Measurements from ENCODE around the gene SLC22A12.

DNA sequence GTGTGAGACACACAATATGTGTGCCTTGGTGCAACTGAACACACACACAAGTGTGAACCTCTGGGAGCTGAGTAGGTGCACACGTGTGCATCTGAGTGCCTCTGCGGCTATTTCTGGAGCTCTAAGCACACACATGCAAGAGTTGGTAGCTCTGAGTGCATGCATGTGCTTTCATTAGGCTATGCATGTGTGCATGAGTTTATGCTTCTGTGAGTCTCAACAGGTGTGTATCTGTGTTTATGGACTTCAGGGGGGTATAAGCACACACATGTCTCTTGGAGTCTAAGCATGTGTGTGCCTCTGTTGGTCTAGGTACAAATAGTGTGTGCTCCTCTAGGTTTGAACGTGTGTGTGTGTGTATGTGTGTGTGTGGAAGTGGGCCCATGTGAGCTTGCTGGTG, 25.8 kb downstream of the SLC22A12 start:
- TF ChIP-seq, protein P1, sequence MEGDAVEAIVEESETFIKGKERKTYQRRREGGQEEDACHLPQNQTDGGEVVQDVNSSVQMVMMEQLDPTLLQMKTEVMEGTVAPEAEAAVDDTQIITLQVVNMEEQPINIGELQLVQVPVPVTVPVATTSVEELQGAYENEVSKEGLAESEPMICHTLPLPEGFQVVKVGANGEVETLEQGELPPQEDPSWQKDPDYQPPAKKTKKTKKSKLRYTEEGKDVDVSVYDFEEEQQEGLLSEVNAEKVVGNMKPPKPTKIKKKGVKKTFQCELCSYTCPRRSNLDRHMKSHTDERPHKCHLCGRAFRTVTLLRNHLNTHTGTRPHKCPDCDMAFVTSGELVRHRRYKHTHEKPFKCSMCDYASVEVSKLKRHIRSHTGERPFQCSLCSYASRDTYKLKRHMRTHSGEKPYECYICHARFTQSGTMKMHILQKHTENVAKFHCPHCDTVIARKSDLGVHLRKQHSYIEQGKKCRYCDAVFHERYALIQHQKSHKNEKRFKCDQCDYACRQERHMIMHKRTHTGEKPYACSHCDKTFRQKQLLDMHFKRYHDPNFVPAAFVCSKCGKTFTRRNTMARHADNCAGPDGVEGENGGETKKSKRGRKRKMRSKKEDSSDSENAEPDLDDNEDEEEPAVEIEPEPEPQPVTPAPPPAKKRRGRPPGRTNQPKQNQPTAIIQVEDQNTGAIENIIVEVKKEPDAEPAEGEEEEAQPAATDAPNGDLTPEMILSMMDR (IDR thresholded peaks at IDR 0.05; ENCODE audit: low read length): no peak
- TF ChIP-seq EZH2 (optimal IDR thresholded peaks at IDR 0.05; ENCODE audit: low read depth, low read length): no peak

Data from MM.1S (cell line).